SK-N-SH (cell line): ENCODE data around the gene MGAT1. TPM values are rescaled to one million over a fixed set of nuclear protein-coding genes. Genes with fewer than 3 reads are reported as not detected.

Experiments used
- CTCF ChIA-PET: fragments of 300-600, 350-600 bp; formaldehyde crosslinking; extraction: SDS; loops from one replicate; lab custom pipeline; 2021; lab: Yijun Ruan, JAX
- POLR2A ChIA-PET: fragments of 350-600 bp; sonication (Branson Sonifier 250); formaldehyde crosslinking; extraction: SDS; loops from one replicate; lab custom pipeline; 2020; ENCODE audit warnings: antibody characterized with exemption, inconsistent platforms; lab: Yijun Ruan, JAX
- DNase-seq: peaks from one replicate; pipeline ENCODE4 v3.0.0; 2012
- H2AFZ ChIP-seq: fragments of 200-600 bp; sonication (generic); 2 replicates; pipeline ENCODE4 v1.8.1; 2016; ENCODE audit warnings: antibody characterized with exemption, mild to moderate bottlenecking, low read depth
- H3F3A ChIP-seq: fragments of 200-600 bp; sonication (generic); replicated peaks from 2 replicates; pipeline ENCODE3; 2016; ENCODE audit warnings: antibody characterized with exemption, mild to moderate bottlenecking; ENCODE audit not compliant: insufficient read depth
- H3K27ac ChIP-seq, 2 experiments: fragments of 200-500 bp in 1 of 2; fragments of 200-600 bp in 1 of 2; sonication (Bioruptor generic) in 1 of 2; sonication (generic), shearing (Covaris generic) in 1 of 2; 2 replicates each; pipeline versions ENCODE4 v1.5.1 to v1.6.1; 2014 to 2016; ENCODE audit warnings: low read depth in 2 of 2, inconsistent platforms in 1 of 2, low read length in 1 of 2, mild to moderate bottlenecking in 1 of 2, mixed read lengths in 1 of 2
- H3K27me3 ChIP-seq: fragments of 200-600 bp; sonication (generic), shearing (Covaris generic); 2 replicates; pipeline ENCODE4 v1.6.1; 2016; ENCODE audit warnings: mixed run types; ENCODE audit not compliant: insufficient read depth
- H3K36me3 ChIP-seq, 2 experiments: fragments of 200-500 bp in 1 of 2; fragments of 200-600 bp in 1 of 2; sonication (Bioruptor generic) in 1 of 2; sonication (generic) in 1 of 2; replicated peaks in 1 of 2; 2 replicates each; pipeline versions ENCODE3 to v1.5.1; 2014 to 2016; ENCODE audit warnings: low read length in 1 of 2, mild to moderate bottlenecking in 1 of 2; ENCODE audit not compliant: insufficient read depth in 2 of 2, control insufficient read depth in 1 of 2
- H3K4me1 ChIP-seq, 2 experiments: fragments of 200-500 bp in 1 of 2; fragments of 200-600 bp in 1 of 2; sonication (Bioruptor generic) in 1 of 2; sonication (generic), shearing (Covaris generic) in 1 of 2; 2 replicates each; pipeline versions ENCODE4 v1.5.1 to v1.6.1; 2014 to 2016; ENCODE audit warnings: low read depth in 1 of 2, low read length in 1 of 2, mixed run types in 1 of 2; ENCODE audit not compliant: insufficient read depth in 2 of 2, control insufficient read depth in 1 of 2
- H3K4me2 ChIP-seq: fragments of 200-600 bp; sonication (generic), shearing (Covaris generic); 2 replicates; pipeline ENCODE4 v1.6.1; 2017; ENCODE audit warnings: mixed run types
- H3K4me3 ChIP-seq, 2 experiments: fragments of 200-500 bp in 1 of 2; fragments of 200-600 bp in 1 of 2; sonication (Bioruptor generic) in 1 of 2; sonication (generic), shearing (Covaris generic) in 1 of 2; 2 replicates each; pipeline versions ENCODE4 v1.5.1 to v1.8.1; 2014 to 2016; ENCODE audit warnings: low read depth in 2 of 2, inconsistent platforms in 1 of 2, low read length in 1 of 2, mild to moderate bottlenecking in 1 of 2, mixed read lengths in 1 of 2, moderate library complexity in 1 of 2
- H3K79me2 ChIP-seq: fragments of 200-600 bp; sonication (generic); 2 replicates; pipeline ENCODE4 v1.8.1; 2017; ENCODE audit warnings: mild to moderate bottlenecking; ENCODE audit not compliant: insufficient read depth
- H3K9ac ChIP-seq: fragments of 200-600 bp; sonication (generic); 2 replicates; pipeline ENCODE4 v1.6.1; 2017; ENCODE audit warnings: mixed run types
- H3K9me2 ChIP-seq: fragments of 200-600 bp; sonication (generic); 2 replicates; pipeline ENCODE4 v1.6.1; 2017; ENCODE audit warnings: mixed run types
- H3K9me3 ChIP-seq: fragments of 200-600 bp; sonication (generic); 2 replicates; pipeline ENCODE4 v1.6.1; 2017; ENCODE audit warnings: mixed run types, mild to moderate bottlenecking, moderate library complexity
- H4K20me1 ChIP-seq: fragments of 200-600 bp; sonication (generic); 2 replicates; pipeline ENCODE4 v1.6.1; 2017; ENCODE audit warnings: mild to moderate bottlenecking, mixed run types; ENCODE audit not compliant: insufficient read depth
- CHD2 ChIP-seq: fragments of 150-350 bp; IDR thresholded peaks from 2 replicates; pipeline ENCODE4 v1.6.1; 2018; ENCODE audit warnings: low read length; ENCODE audit not compliant: partially characterized antibody
- EP300 ChIP-seq, 2 experiments: IDR thresholded peaks; 2 replicates each; pipeline versions ENCODE4 v1.4.0 to v1.6.1; 2012; ENCODE audit warnings: borderline replicate concordance in 1 of 2, low read depth in 1 of 2, low read length in 1 of 2
- GABPA ChIP-seq: IDR thresholded peaks from 2 replicates; pipeline ENCODE4 v1.4.0; 2012; ENCODE audit warnings: low read depth, mild to moderate bottlenecking
- MEF2A ChIP-seq: IDR thresholded peaks from 2 replicates; pipeline ENCODE4 v1.4.0; 2012; ENCODE audit warnings: low read depth, borderline replicate concordance
- NFIC ChIP-seq: IDR thresholded peaks from 2 replicates; pipeline ENCODE4 v1.4.0; 2012; ENCODE audit warnings: borderline replicate concordance
- NRF1 ChIP-seq: IDR thresholded peaks from 2 replicates; pipeline ENCODE4 v1.6.1; 2012; ENCODE audit warnings: low read depth, mild to moderate bottlenecking, low read length
- RAD21 ChIP-seq: IDR thresholded peaks from 2 replicates; pipeline ENCODE4 v1.6.1; 2012; ENCODE audit warnings: mild to moderate bottlenecking, low read length
- RXRA ChIP-seq: IDR thresholded peaks from 2 replicates; pipeline ENCODE4 v1.4.0; 2012; ENCODE audit warnings: low read depth, mild to moderate bottlenecking, borderline replicate concordance
- SMC3 ChIP-seq: IDR thresholded peaks from 2 replicates; pipeline ENCODE4 v1.6.1; 2012; ENCODE audit warnings: low read depth, low read length, improper control_type of control experiment
- TAF1 ChIP-seq: IDR thresholded peaks from 2 replicates; pipeline ENCODE4 v1.6.1; 2012; ENCODE audit warnings: low read depth, mild to moderate bottlenecking, low read length, moderate library complexity, borderline replicate concordance
- TEAD4 ChIP-seq: IDR thresholded peaks from 2 replicates; pipeline ENCODE4 v1.4.0; 2012; ENCODE audit warnings: mild to moderate bottlenecking, borderline replicate concordance; ENCODE audit not compliant: insufficient read depth
- YY1 ChIP-seq: IDR thresholded peaks from 2 replicates; pipeline ENCODE4 v1.4.0; 2012; ENCODE audit warnings: low read depth, mild to moderate bottlenecking
- WGBS: methylation state at CpG from one replicate; pipeline ENCODE4 v1.1.6; 2017; ENCODE audit warnings: low lambda C conversion rate; 5-methylcytosine and 5-hydroxymethylcytosine counted together
- polyA plus RNA-seq, 3 experiments: library from polyadenylated mRNA; depleted of rRNA; stranded (reverse); fragments of >200 nt; gene quantifications; 2 replicates each; pipeline ENCODE4 v1.2.3, GENCODE V29; 2012
- TF ChIP-seq, protein P1 (sequence below): IDR thresholded peaks from 2 replicates; pipeline ENCODE4 v1.6.1; 2012; ENCODE audit warnings: mild to moderate bottlenecking, low read depth, low read length, moderate library complexity
- TF ChIP-seq, protein P2 (sequence below): fragments of 150-350 bp; IDR thresholded peaks from 2 replicates; pipeline ENCODE4 v1.6.1; 2017; ENCODE audit warnings: antibody characterized with exemption, low read length, low read depth, borderline replicate concordance
- TF ChIP-seq, protein P3 (sequence below): IDR thresholded peaks from 2 replicates; pipeline ENCODE4 v1.4.0; 2012; ENCODE audit warnings: low read depth
- TF ChIP-seq, protein P4 (sequence below): fragments of 150-350 bp; IDR thresholded peaks from 2 replicates; pipeline ENCODE4 v1.6.1; 2016; ENCODE audit warnings: mild to moderate bottlenecking, low read depth, low read length

MGAT1 gene
- polyA plus RNA-seq, 1 of the 3 experiments (the other 2 are of a cell fraction) = 47.3 TPM

DNA sequence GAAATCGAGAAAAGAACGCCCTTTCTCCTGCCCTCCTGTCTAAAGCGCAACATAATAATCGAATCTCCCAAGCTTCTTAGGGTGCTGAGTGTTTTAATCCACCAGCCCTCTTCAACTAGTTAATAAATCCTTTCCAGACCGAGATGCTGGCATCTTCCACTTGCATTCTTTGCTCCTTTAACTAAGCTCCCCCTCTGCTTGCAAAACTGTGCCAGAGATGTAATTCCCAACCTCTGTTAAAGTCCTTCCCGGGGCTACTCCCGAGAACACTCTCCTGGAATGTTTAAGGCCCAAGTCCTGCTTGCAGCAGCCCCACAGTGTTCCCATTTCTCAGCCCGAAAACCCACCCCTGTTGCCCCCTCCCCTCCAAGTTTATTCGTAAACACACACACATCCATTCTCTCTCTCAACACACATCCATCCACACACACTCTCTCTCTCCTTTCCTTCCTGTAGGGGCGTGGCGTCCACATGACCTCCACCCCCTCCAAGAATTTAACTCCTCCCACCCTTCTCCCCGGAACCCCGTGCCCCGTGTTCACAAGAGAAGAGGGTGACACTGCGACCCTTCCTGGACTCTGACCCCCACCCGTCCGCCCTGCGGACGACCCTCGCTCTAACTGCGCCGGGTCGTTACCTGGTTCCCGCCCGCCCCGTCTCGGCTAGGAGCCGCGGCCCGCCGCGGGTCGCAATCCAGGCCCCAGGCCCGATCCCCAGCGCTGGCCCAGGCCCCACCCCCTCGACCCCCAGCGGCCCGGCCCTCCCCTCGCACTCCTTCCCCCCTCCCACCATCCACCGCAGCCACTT, 7.0 kb upstream of the MGAT1 start (continued):
- TF ChIP-seq, protein P1, sequence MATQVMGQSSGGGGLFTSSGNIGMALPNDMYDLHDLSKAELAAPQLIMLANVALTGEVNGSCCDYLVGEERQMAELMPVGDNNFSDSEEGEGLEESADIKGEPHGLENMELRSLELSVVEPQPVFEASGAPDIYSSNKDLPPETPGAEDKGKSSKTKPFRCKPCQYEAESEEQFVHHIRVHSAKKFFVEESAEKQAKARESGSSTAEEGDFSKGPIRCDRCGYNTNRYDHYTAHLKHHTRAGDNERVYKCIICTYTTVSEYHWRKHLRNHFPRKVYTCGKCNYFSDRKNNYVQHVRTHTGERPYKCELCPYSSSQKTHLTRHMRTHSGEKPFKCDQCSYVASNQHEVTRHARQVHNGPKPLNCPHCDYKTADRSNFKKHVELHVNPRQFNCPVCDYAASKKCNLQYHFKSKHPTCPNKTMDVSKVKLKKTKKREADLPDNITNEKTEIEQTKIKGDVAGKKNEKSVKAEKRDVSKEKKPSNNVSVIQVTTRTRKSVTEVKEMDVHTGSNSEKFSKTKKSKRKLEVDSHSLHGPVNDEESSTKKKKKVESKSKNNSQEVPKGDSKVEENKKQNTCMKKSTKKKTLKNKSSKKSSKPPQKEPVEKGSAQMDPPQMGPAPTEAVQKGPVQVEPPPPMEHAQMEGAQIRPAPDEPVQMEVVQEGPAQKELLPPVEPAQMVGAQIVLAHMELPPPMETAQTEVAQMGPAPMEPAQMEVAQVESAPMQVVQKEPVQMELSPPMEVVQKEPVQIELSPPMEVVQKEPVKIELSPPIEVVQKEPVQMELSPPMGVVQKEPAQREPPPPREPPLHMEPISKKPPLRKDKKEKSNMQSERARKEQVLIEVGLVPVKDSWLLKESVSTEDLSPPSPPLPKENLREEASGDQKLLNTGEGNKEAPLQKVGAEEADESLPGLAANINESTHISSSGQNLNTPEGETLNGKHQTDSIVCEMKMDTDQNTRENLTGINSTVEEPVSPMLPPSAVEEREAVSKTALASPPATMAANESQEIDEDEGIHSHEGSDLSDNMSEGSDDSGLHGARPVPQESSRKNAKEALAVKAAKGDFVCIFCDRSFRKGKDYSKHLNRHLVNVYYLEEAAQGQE = no peak
- TF ChIP-seq CHD2 (no peak), RXRA (no peak), YY1 (no peak), RAD21 (no peak)
- TF ChIP-seq, protein P2, sequence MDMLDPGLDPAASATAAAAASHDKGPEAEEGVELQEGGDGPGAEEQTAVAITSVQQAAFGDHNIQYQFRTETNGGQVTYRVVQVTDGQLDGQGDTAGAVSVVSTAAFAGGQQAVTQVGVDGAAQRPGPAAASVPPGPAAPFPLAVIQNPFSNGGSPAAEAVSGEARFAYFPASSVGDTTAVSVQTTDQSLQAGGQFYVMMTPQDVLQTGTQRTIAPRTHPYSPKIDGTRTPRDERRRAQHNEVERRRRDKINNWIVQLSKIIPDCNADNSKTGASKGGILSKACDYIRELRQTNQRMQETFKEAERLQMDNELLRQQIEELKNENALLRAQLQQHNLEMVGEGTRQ = peak; percentile 15; the same call in 1 of the 2 replicates
- TF ChIP-seq, all 33 proteins: peak for 7

DNA sequence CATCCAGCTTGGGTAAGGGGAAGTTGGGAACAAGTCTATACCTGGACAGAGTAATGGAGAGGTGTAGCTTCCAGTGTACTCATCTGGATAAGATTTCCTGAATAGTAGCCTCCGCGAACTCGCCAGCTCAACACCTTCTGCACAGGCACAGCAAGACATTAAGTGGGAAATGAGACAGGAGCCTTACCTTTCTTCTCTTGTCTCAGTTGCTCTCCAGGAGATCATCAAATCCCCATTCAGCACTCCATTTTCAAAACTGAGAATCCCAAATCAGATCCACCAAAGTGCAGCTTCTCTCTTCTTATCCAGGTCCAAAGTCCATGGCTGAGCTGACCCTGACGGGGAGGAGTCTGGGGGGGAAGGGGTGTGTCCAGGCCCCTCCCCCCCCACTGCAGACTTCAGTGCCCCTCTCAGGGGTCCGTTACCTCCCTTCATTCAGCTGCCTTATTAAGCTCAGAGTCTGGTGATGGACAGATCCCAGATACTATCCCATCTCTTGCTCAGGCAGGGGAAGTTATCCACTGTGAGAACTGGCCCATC, 5.9 kb upstream of the MGAT1 start:
- H3K79me2 ChIP-seq = peaks cover 46% of the 10 kb centered on the region
- H3K9me3 ChIP-seq = no peaks in the 10 kb centered on the region
- POLR2A ChIA-PET = no interaction called here
- CTCF ChIA-PET = interaction anchor here (1.1 to 1.6 kb wide), 2 partner anchors 15 to 24 kb away, joined by 4 read pairs; no protein-coding TSS in a partner anchor
- 72% methylated on average over 5 of the region's 5 CpGs for WGBS
- H3K4me2 ChIP-seq = peak overlapping the region; percentile 87
- DNase-seq = peak; percentile 46
- H3K9me2 ChIP-seq = no peaks in the 10 kb centered on the region
- no peaks in the 10 kb centered on the region for H3F3A ChIP-seq
- peak overlapping the region; percentile 79 to 81 for H3K4me3 ChIP-seq
- peak overlapping the region; percentile 86 for H3K9ac ChIP-seq
- H3K27me3 ChIP-seq = no peaks in the 10 kb centered on the region
- peak overlapping the region in 1 of 2 experiments; percentile 100; a peak in 2 of 4 replicates for H3K27ac ChIP-seq
- H3K36me3 ChIP-seq = peaks cover 0 to 10% of the 10 kb centered on the region in 2 experiments
- no peaks in the 10 kb centered on the region for H4K20me1 ChIP-seq
- TF ChIP-seq TEAD4 = no peak
- TF ChIP-seq, protein P3, sequence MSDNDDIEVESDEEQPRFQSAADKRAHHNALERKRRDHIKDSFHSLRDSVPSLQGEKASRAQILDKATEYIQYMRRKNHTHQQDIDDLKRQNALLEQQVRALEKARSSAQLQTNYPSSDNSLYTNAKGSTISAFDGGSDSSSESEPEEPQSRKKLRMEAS = no peak
- no peak for TF ChIP-seq MEF2A
- no peak for TF ChIP-seq NRF1
- no peak for TF ChIP-seq NFIC
- TF ChIP-seq EP300 (IDR thresholded peaks at IDR 0.05; ENCODE audit: borderline replicate concordance in 1 of 2, low read depth in 1 of 2, low read length in 1 of 2) = no peak
- TF ChIP-seq YY1 = no peak
- no peak for TF ChIP-seq SMC3
- TF ChIP-seq, protein P4, sequence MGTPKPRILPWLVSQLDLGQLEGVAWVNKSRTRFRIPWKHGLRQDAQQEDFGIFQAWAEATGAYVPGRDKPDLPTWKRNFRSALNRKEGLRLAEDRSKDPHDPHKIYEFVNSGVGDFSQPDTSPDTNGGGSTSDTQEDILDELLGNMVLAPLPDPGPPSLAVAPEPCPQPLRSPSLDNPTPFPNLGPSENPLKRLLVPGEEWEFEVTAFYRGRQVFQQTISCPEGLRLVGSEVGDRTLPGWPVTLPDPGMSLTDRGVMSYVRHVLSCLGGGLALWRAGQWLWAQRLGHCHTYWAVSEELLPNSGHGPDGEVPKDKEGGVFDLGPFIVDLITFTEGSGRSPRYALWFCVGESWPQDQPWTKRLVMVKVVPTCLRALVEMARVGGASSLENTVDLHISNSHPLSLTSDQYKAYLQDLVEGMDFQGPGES = no peak
- TF ChIP-seq RAD21 = no peak
- no peak for TF ChIP-seq TAF1
- no peak for TF ChIP-seq GABPA
- TF ChIP-seq, protein P2 = no peak
- no peak overlapping the region for H2AFZ ChIP-seq
- peaks cover 4 to 41% of the 10 kb centered on the region in 2 experiments; a peak in 3 of 4 replicates for H3K4me1 ChIP-seq
